IPS DF 6.9 (cell line): Measurements from ENCODE around the gene AJAP1.

ENCODE experiments used
- DNase-seq: peaks from one replicate; pipeline ENCODE4 v3.0.0-alpha.2; 2013; ENCODE audit warnings: low read depth, low spot score
- H3K27ac ChIP-seq: one replicate; pipeline ENCODE4 v1.5.1; 2013; ENCODE audit warnings: low read length, control low read depth
- H3K27me3 ChIP-seq: 2 replicates; pipeline ENCODE4 v1.6.1; 2013; ENCODE audit warnings: mild to moderate bottlenecking, low read length; ENCODE audit not compliant: control insufficient read depth, insufficient read depth
- H3K36me3 ChIP-seq: 2 replicates; pipeline ENCODE4 v1.6.1; 2013; ENCODE audit warnings: low read length; ENCODE audit not compliant: control insufficient read depth, insufficient read depth
- H3K4me1 ChIP-seq: 2 replicates; pipeline ENCODE4 v1.6.1; 2013; ENCODE audit warnings: low read length; ENCODE audit not compliant: control insufficient read depth, insufficient read depth
- H3K4me3 ChIP-seq: 2 replicates; pipeline ENCODE4 v1.5.1; 2013; ENCODE audit warnings: mild to moderate bottlenecking, low read length
- H3K9me3 ChIP-seq: 2 replicates; pipeline ENCODE4 v1.6.1; 2013; ENCODE audit warnings: low read length, inconsistent platforms; ENCODE audit not compliant: control insufficient read depth, insufficient read depth
- WGBS: extraction: QIAGEN DNeasy Blood & Tissue Kit; methylation state at CpG from one replicate; pipeline ENCODE4 v1.1.7; 2013; ENCODE audit warnings: mixed read lengths, missing lambda C conversion rate; ENCODE audit not compliant: insufficient read length, insufficient coverage; 5-methylcytosine and 5-hydroxymethylcytosine counted together

AJAP1 gene, protein sequence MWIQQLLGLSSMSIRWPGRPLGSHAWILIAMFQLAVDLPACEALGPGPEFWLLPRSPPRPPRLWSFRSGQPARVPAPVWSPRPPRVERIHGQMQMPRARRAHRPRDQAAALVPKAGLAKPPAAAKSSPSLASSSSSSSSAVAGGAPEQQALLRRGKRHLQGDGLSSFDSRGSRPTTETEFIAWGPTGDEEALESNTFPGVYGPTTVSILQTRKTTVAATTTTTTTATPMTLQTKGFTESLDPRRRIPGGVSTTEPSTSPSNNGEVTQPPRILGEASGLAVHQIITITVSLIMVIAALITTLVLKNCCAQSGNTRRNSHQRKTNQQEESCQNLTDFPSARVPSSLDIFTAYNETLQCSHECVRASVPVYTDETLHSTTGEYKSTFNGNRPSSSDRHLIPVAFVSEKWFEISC

DNA sequence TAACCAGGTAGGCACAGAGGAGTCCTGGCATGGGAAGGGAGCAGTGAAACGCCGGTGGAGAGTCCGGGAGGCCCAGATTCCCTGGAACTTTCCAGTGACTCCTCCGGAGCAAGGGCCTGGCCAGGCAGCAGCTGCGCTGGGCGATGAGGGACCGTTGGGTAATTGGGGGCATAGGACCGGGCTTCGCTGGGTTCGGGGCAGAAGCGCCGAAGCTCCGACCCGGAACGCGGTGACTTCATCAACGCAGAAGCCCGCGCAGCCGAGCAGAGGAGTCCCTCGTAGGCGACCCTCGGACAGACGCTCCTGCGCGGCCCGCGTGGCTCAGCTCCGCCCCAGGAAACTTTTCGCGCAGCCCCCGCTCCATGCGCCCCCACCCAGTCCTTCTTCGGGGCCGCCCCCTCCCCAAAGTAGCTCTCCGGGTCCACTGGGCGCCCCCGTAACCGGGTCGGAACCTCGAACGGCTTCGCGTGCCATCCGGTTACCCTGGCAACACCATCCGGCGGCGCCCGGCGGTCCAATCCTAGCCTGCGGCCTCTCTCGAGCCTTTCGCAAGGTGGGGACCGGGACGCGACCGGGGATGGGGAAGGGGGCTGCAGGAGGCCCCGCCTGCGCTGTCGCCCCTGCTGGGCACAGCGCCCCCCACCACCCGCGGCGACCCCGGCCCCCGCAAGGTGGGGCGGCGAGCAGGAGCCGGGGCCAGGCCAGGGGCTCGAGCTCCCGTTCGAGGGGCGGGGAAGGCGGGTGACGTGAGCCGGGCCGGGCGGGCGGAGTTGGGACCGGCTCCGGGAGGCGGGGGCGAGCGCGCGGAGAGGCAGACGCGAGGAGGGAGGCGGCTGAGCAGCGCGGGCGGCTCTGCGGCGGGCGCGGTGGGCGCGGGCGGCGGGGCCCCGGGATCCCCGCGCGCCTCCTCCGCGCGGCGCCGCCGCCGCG is at the start of gene AJAP1:
Gene AJAP1 (plus strand): TSS at position 814 of the 930 bp plus-strand sequence. CDS start 817 bp downstream, outside the sequence.
- no peak for DNase-seq
- Histone ChIP-seq H3K4me3 (peak within 1 kb of the TSS; percentile 22), H3K27me3 (peaks cover 16% of the 10 kb centered on the region)

DNA sequence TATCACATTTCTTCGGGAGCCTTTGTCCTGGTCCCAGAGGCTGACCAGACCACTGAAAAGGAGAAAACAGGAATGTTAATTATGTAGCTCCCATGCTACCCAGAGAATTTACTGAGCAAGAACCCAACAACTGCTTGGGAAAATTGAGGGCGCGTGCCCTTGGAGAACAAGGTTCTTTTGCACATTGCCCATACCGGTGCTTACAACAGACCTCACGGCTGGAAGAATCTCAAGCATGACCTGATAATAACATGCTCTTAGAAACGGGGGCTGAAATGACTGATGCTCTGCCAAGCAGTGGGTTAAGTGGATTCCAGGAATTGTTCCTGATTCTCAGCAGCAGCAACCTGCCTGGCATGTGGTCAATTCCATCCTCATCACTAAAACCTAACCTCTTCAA is 49.3 kb upstream of the AJAP1 start:
- Histone ChIP-seq H3K36me3 (no peaks in the 10 kb centered on the region), H3K4me3 (no peak overlapping the region), H3K27me3 (no peaks in the 10 kb centered on the region), H3K27ac (no peak overlapping the region), H3K9me3 (peaks cover 12% of the 10 kb centered on the region), H3K4me1 (no peaks in the 10 kb centered on the region)
- DNase-seq: no peak
- WGBS: no CpG with 5 or more reads among the region's 6 CpGs

More for the DNA sequence above, at the start of gene AJAP1:
- H3K36me3 ChIP-seq: no peaks in the 10 kb centered on the region
- H3K27ac ChIP-seq: no peak within 1 kb of the TSS
- H3K9me3 ChIP-seq: no peaks in the 10 kb centered on the region; the same call in 1 of the 2 replicates
- peaks cover 2% of the 10 kb centered on the region; the same call in 1 of the 2 replicates for H3K4me1 ChIP-seq
- no CpG with 5 or more reads among the region's 112 CpGs for WGBS

DNA sequence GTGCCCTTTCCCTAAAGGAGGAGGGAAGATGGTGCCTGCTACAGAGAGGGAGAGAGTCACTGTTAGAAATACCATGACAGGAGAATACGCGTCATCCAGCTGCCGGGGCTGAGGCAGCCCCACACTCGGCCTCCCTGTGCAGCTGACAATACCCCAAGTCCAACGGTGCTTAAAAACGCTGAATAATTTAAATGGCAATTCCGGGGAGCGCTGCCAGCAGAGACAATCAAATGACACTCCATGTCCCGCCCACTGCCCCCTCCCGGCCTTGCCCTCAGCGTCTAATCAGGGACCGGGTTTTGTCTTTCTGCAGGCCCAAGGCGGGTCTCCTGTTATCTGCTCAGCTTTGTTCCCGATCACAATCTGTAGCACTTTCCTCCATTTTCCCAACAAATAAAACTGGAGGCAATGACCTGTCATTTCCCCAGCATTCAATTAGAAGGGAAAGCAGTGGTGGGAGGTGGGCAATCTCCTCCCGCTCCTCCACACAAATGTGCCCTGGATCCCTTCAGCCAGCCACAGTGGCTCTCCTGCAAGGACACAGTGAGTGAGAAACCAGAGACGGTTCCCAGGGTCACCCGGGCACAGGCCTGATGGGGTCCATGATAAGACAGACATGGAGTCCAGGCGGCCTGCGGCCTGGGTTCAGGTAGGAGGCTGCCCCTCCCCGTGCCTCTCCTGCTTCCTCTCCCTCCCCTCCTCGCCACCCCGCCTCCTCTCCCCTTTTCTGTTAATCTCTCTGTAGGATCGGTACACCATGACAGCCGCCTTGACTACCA is 42.7 kb upstream of the AJAP1 start:
- H3K27ac ChIP-seq: no peak overlapping the region
- no peak for DNase-seq
- no peaks in the 10 kb centered on the region for H3K4me1 ChIP-seq
- WGBS: no CpG with 5 or more reads among the region's 24 CpGs
- H3K9me3 ChIP-seq: peaks cover 21% of the 10 kb centered on the region
- H3K27me3 ChIP-seq: no peaks in the 10 kb centered on the region
- no peaks in the 10 kb centered on the region for H3K36me3 ChIP-seq
- H3K4me3 ChIP-seq: no peak overlapping the region

DNA sequence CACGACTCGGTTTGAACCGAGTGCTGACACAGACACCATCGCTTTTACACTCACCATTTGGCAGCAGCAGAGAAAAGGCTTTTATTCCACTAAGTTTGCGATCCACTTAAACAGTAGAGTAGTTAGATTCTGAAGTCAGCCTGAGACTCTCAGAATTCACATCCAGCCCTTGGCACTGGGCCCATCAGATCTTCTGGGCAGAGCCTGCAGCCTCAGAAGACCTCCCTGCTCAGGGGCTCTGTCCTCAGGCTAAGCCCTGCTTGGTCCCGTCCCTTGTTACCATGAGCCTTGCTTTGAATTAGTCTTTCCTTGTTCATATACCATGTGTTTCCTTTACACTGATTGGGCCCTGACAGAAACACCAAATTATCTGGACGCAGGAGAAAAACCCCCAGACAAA is 41.4 kb upstream of the AJAP1 start:
- Histone ChIP-seq H3K27me3 (no peaks in the 10 kb centered on the region), H3K4me1 (no peaks in the 10 kb centered on the region), H3K36me3 (no peaks in the 10 kb centered on the region), H3K4me3 (no peak overlapping the region), H3K27ac (no peak overlapping the region), H3K9me3 (peaks cover 28% of the 10 kb centered on the region)
- no peak for DNase-seq
- WGBS: no CpG with 5 or more reads among the region's 7 CpGs

DNA sequence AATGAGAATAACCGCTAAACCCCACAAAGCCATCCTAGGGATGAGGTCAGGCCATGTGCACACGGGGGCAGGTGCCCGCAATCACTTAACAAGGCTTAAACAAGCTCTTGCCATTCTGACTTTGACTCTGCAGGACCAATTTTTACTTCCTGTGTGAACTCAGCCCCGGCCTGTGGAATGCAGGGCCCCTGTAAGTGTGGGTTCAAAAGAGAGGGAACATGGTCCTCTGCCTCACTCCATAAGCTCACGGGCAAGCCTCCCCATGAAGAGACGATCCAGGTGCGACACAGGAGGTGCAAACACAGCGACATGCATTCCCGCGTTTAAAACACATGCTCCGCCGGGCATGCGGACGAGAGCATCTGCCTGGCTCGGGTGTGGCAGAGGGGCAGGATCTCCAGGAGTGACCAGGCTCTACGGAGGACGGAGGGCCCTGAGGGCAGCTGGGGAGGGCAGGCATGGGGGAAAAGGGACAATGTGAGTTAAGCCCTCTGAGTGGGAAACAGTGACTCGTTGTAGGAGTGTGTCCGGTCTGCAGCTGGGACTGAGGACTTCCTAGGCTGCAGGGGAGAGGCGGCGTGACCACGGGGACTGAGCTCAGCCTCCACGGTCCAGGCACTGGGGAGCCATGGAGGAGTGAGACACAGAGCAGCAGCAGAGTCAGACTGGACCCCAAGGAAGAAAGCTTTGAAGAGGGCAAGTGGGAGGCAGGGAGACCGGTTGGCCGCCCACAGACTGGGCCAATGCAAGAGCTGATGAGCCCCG is 40.6 kb upstream of the AJAP1 start:
- no peak overlapping the region for H3K4me3 ChIP-seq
- H3K36me3 ChIP-seq: no peaks in the 10 kb centered on the region
- H3K9me3 ChIP-seq: peaks cover 26% of the 10 kb centered on the region
- H3K27ac ChIP-seq: no peak overlapping the region
- no CpG with 5 or more reads among the region's 26 CpGs for WGBS
- H3K27me3 ChIP-seq: no peaks in the 10 kb centered on the region
- DNase-seq: no peak
- H3K4me1 ChIP-seq: no peaks in the 10 kb centered on the region

DNA sequence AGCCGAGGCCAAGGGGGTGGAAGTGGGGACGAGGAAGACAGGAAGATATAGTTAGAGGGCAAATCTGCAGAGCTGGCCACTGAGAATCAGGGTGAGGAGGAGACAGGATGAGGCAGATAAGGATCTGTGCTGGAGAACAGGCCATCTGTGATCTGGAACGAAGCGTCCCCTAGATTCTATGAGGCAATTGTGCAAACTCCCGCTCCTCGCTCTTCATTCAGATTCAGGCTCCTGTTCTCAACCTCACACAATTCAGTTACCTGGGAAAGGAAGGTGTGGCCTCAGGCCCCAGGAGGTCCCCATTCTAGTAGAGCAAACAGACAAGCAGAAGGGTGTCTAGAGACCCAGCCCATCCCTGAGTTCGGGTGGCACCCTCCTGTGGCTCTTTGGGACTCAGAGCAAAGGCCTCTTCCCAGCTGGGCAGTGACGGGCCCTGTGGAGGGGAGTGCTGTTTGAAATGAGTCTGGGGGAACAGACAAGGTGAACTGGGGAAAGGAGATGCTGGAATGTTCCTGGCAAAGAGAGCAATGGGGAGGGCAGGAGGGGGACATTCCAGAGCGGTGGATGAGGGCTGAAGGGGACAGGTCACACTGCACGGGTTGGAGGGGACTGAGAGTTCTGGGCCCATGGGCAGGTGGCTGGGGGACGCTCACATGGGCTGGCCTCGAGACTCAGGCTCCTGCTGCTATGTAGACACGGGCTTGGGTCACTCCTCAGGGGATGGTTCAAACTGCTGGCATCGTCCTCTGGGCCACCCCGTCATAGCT is 39.9 kb upstream of the AJAP1 start:
- Histone ChIP-seq H3K4me3 (no peak overlapping the region), H3K9me3 (peaks cover 24% of the 10 kb centered on the region), H3K27ac (no peak overlapping the region), H3K36me3 (no peaks in the 10 kb centered on the region), H3K27me3 (no peaks in the 10 kb centered on the region), H3K4me1 (no peaks in the 10 kb centered on the region)
- no peak for DNase-seq
- WGBS: no CpG with 5 or more reads among the region's 15 CpGs

DNA sequence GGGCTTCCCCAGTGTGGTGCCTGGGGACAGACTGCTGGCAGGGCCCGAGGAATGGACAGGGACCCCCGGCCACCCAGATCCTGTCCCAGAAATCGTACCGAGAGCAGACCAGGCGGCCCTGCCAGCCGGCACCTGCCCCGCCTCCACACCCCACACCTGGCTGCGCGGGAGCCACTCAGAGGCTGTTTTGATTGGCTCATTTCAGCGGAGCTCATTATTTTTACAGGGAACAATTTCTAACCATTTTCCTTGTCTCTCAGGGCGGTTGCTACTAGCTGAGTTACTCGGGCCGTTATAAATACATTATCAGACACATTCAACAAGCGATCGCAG is 39.3 kb upstream of the AJAP1 start:
- DNase-seq: no peak
- Histone ChIP-seq H3K4me1 (no peaks in the 10 kb centered on the region), H3K36me3 (no peaks in the 10 kb centered on the region), H3K4me3 (no peak overlapping the region), H3K27ac (no peak overlapping the region), H3K9me3 (peaks cover 24% of the 10 kb centered on the region), H3K27me3 (no peaks in the 10 kb centered on the region)
- no CpG with 5 or more reads among the region's 15 CpGs for WGBS

DNA sequence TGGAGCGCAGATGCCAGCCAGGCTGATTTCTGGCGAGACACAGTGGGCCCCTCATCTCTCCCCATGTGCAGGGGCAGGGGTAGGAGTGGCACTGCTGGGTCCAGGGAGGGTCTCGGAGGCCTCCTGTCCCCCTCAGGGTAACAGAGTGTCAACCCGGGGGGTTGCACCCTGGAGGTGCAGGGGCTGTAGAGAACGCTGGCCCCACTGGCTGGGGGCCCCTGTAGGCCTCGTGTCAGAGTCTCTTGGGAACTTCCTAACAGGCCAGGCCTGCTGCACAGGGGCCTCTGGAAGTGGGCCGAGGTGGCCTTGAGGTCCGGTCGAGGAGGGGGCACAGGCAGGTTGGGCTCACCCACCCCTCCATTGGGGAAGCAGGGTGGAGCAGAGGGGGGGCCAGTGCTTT is 38.9 kb upstream of the AJAP1 start:
- DNase-seq: no peak
- no peaks in the 10 kb centered on the region for H3K27me3 ChIP-seq
- no peak overlapping the region for H3K4me3 ChIP-seq
- H3K4me1 ChIP-seq: no peaks in the 10 kb centered on the region
- H3K36me3 ChIP-seq: no peaks in the 10 kb centered on the region
- WGBS: no CpG with 5 or more reads among the region's 9 CpGs
- peaks cover 22% of the 10 kb centered on the region for H3K9me3 ChIP-seq
- H3K27ac ChIP-seq: no peak overlapping the region

DNA sequence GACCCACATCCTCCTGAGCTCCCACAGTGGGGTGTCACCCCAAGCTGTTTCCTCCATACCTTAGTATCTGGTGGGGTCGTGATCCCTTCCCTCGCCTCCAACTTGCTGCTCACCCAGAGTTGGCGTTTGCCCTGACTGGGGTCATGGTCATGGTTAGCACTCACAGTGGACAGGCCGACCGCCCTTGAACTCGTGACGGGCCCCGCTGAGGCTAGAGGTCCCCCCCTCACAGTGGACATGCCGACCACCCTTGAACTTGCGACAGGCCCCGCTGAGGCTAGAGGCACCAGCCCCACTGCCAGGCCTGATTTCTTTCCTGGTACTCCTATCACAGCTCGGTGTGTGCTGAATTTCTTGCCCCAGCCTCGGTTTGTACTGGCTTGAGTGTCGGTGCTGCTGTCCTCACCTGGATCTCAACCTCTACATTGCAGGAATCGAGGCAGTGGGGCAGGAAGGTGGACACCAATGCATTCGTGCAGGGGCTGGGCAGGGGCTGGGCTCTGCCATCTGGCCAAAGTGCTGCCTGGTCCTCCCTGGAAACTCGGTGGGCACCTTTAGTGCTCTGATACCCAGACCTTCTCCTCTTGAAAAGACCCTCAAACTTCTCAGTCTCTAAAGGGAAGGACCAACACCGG is 37.5 kb upstream of the AJAP1 start:
- H3K9me3 ChIP-seq: peaks cover 18% of the 10 kb centered on the region
- H3K27me3 ChIP-seq: no peaks in the 10 kb centered on the region
- no peak for DNase-seq
- no peaks in the 10 kb centered on the region for H3K36me3 ChIP-seq
- WGBS: no CpG with 5 or more reads among the region's 18 CpGs
- H3K4me1 ChIP-seq: no peaks in the 10 kb centered on the region
- H3K27ac ChIP-seq: no peak overlapping the region
- H3K4me3 ChIP-seq: no peak overlapping the region
